Measurements from ENCODE around the gene TRAP1.
"Not testable (repeated sequence)": the region's sequence is repeated elsewhere in the genome, so short reads cannot be mapped to it uniquely, and the experiment has no call there.

Gene TRAP1

GRCh38 chr16:3716831-3717234, 491 bp downstream of the TRAP1 start:
- Histone ChIP-seq H3K9me3 (ENCODE audit: control insufficient read depth in 1 of 2, low read length in 2 of 2) (no peaks in the 10 kb centered on the region), H3K4me1 (ENCODE audit: control insufficient read depth in 1 of 2, insufficient read depth in 2 of 2, low read length in 2 of 2) (peaks cover 5 to 11% of the 10 kb centered on the region in 2 donors), H3K27me3 (ENCODE audit: control insufficient read depth in 1 of 2, insufficient read depth in 2 of 2, low read length in 2 of 2) (no peaks in the 10 kb centered on the region), H3K36me3 (ENCODE audit: control insufficient read depth in 1 of 2, insufficient read depth in 2 of 2, low read length in 2 of 2) (peaks cover 0 to 14% of the 10 kb centered on the region in 2 donors), H3K9ac (ENCODE audit: low read depth in 1 of 2, low read length in 2 of 2) (peak overlapping the region; percentile 51 to 53), H3K4me3 (ENCODE audit: low read depth in 1 of 2, low read length in 2 of 2) (peak overlapping the region; percentile 75 to 95), H3K27ac (ENCODE audit: low read depth, low read length) (no peak overlapping the region)

GRCh38 chr16:3715430-3715829, 1.9 kb downstream of the TRAP1 start:
- H3K9ac ChIP-seq (ENCODE audit: low read depth in 1 of 2, low read length in 2 of 2), result no peak overlapping the region
- H3K27me3 ChIP-seq (ENCODE audit: control insufficient read depth in 1 of 2, insufficient read depth in 2 of 2, low read length in 2 of 2), result no peaks in the 10 kb centered on the region
- no peaks in the 10 kb centered on the region for H3K9me3 ChIP-seq (ENCODE audit: control insufficient read depth in 1 of 2, low read length in 2 of 2)
- peaks cover 0 to 14% of the 10 kb centered on the region in 2 donors for H3K36me3 ChIP-seq (ENCODE audit: control insufficient read depth in 1 of 2, insufficient read depth in 2 of 2, low read length in 2 of 2)
- peaks cover 5 to 11% of the 10 kb centered on the region in 2 donors for H3K4me1 ChIP-seq (ENCODE audit: control insufficient read depth in 1 of 2, insufficient read depth in 2 of 2, low read length in 2 of 2)
- H3K27ac ChIP-seq (ENCODE audit: low read depth, low read length), result no peak overlapping the region
- no peak overlapping the region for H3K4me3 ChIP-seq (ENCODE audit: low read depth in 1 of 2, low read length in 2 of 2)

GRCh38 chr16:3714378-3714777, 2.9 kb downstream of the TRAP1 start:
- H3K27me3 ChIP-seq (ENCODE audit: control insufficient read depth in 1 of 2, insufficient read depth in 2 of 2, low read length in 2 of 2); H3K4me3 ChIP-seq (ENCODE audit: low read depth in 1 of 2, low read length in 2 of 2); H3K9me3 ChIP-seq (ENCODE audit: control insufficient read depth in 1 of 2, low read length in 2 of 2); H3K27ac ChIP-seq (ENCODE audit: low read depth, low read length); H3K9ac ChIP-seq (ENCODE audit: low read depth in 1 of 2, low read length in 2 of 2): not testable (repeated sequence)
- peaks cover 0 to 14% of the 10 kb centered on the region in 2 donors for H3K36me3 ChIP-seq (ENCODE audit: control insufficient read depth in 1 of 2, insufficient read depth in 2 of 2, low read length in 2 of 2)
- H3K4me1 ChIP-seq (ENCODE audit: control insufficient read depth in 1 of 2, insufficient read depth in 2 of 2, low read length in 2 of 2), result peaks cover 5 to 11% of the 10 kb centered on the region in 2 donors

GRCh38 chr16:3713587-3714242, 3.6 kb downstream of the TRAP1 start:
- Histone ChIP-seq H3K4me1 (ENCODE audit: control insufficient read depth in 1 of 2, insufficient read depth in 2 of 2, low read length in 2 of 2) (peaks cover 5 to 11% of the 10 kb centered on the region in 2 donors), H3K9me3 (ENCODE audit: control insufficient read depth in 1 of 2, low read length in 2 of 2) (no peaks in the 10 kb centered on the region), H3K27ac (ENCODE audit: low read depth, low read length) (no peak overlapping the region), H3K9ac (ENCODE audit: low read depth in 1 of 2, low read length in 2 of 2) (no peak overlapping the region), H3K36me3 (ENCODE audit: control insufficient read depth in 1 of 2, insufficient read depth in 2 of 2, low read length in 2 of 2) (peaks cover 0 to 14% of the 10 kb centered on the region in 2 donors), H3K4me3 (ENCODE audit: low read depth in 1 of 2, low read length in 2 of 2) (no peak overlapping the region), H3K27me3 (ENCODE audit: control insufficient read depth in 1 of 2, insufficient read depth in 2 of 2, low read length in 2 of 2) (no peaks in the 10 kb centered on the region)

- Histone ChIP-seq H3K9ac (ENCODE audit: low read depth in 1 of 2, low read length in 2 of 2) (no peak overlapping the region), H3K4me3 (ENCODE audit: low read depth in 1 of 2, low read length in 2 of 2) (no peak overlapping the region), H3K27me3 (ENCODE audit: control insufficient read depth in 1 of 2, insufficient read depth in 2 of 2, low read length in 2 of 2) (no peaks in the 10 kb centered on the region), H3K36me3 (ENCODE audit: control insufficient read depth in 1 of 2, insufficient read depth in 2 of 2, low read length in 2 of 2) (peaks cover 0 to 16% of the 10 kb centered on the region in 2 donors), H3K9me3 (ENCODE audit: control insufficient read depth in 1 of 2, low read length in 2 of 2) (no peaks in the 10 kb centered on the region), H3K4me1 (ENCODE audit: control insufficient read depth in 1 of 2, insufficient read depth in 2 of 2, low read length in 2 of 2) (peaks cover 2 to 9% of the 10 kb centered on the region in 2 donors), H3K27ac (ENCODE audit: low read depth, low read length) (no peak overlapping the region)
Measured at GRCh38 chr16:3712861-3713372, 4.4 kb downstream of the TRAP1 start.

GRCh38 chr16:3706253-3707012, 10.9 kb downstream of the TRAP1 start:
- no peak overlapping the region for H3K4me3 ChIP-seq (ENCODE audit: low read depth in 1 of 2, low read length in 2 of 2)
- peaks cover 0 to 9% of the 10 kb centered on the region in 2 donors for H3K36me3 ChIP-seq (ENCODE audit: control insufficient read depth in 1 of 2, insufficient read depth in 2 of 2, low read length in 2 of 2)
- H3K9me3 ChIP-seq (ENCODE audit: control insufficient read depth in 1 of 2, low read length in 2 of 2), result no peaks in the 10 kb centered on the region
- no peaks in the 10 kb centered on the region for H3K27me3 ChIP-seq (ENCODE audit: control insufficient read depth in 1 of 2, insufficient read depth in 2 of 2, low read length in 2 of 2)
- H3K4me1 ChIP-seq (ENCODE audit: control insufficient read depth in 1 of 2, insufficient read depth in 2 of 2, low read length in 2 of 2), result no peaks in the 10 kb centered on the region
- H3K27ac ChIP-seq (ENCODE audit: low read depth, low read length), result no peak overlapping the region
- H3K9ac ChIP-seq (ENCODE audit: low read depth in 1 of 2, low read length in 2 of 2), result no peak overlapping the region

- no peaks in the 10 kb centered on the region for H3K27me3 ChIP-seq (ENCODE audit: control insufficient read depth in 1 of 2, insufficient read depth in 2 of 2, low read length in 2 of 2)
- H3K9me3 ChIP-seq (ENCODE audit: control insufficient read depth in 1 of 2, low read length in 2 of 2), result no peaks in the 10 kb centered on the region
- no peak overlapping the region for H3K27ac ChIP-seq (ENCODE audit: low read depth, low read length)
- no peak overlapping the region for H3K9ac ChIP-seq (ENCODE audit: low read depth in 1 of 2, low read length in 2 of 2)
- no peak overlapping the region for H3K4me3 ChIP-seq (ENCODE audit: low read depth in 1 of 2, low read length in 2 of 2)
- peaks cover 0 to 5% of the 10 kb centered on the region in 2 donors for H3K36me3 ChIP-seq (ENCODE audit: control insufficient read depth in 1 of 2, insufficient read depth in 2 of 2, low read length in 2 of 2)
- H3K4me1 ChIP-seq (ENCODE audit: control insufficient read depth in 1 of 2, insufficient read depth in 2 of 2, low read length in 2 of 2), result no peaks in the 10 kb centered on the region
Measured at GRCh38 chr16:3702082-3702481, 15.2 kb downstream of the TRAP1 start.

- H3K27ac ChIP-seq (ENCODE audit: low read depth, low read length), result no peak overlapping the region
- no peaks in the 10 kb centered on the region for H3K27me3 ChIP-seq (ENCODE audit: control insufficient read depth in 1 of 2, insufficient read depth in 2 of 2, low read length in 2 of 2)
- H3K9me3 ChIP-seq (ENCODE audit: control insufficient read depth in 1 of 2, low read length in 2 of 2), result no peaks in the 10 kb centered on the region
- H3K36me3 ChIP-seq (ENCODE audit: control insufficient read depth in 1 of 2, insufficient read depth in 2 of 2, low read length in 2 of 2), result peaks cover 0 to 5% of the 10 kb centered on the region in 2 donors
- H3K4me1 ChIP-seq (ENCODE audit: control insufficient read depth in 1 of 2, insufficient read depth in 2 of 2, low read length in 2 of 2), result peaks cover 0 to 3% of the 10 kb centered on the region in 2 donors
- no peak overlapping the region for H3K9ac ChIP-seq (ENCODE audit: low read depth in 1 of 2, low read length in 2 of 2)
- no peak overlapping the region for H3K4me3 ChIP-seq (ENCODE audit: low read depth in 1 of 2, low read length in 2 of 2)
Measured at GRCh38 chr16:3701531-3701930, 15.8 kb downstream of the TRAP1 start.

GRCh38 chr16:3698941-3699340, 18.4 kb downstream of the TRAP1 start:
- Histone ChIP-seq H3K9me3 (ENCODE audit: control insufficient read depth in 1 of 2, low read length in 2 of 2) (no peaks in the 10 kb centered on the region), H3K9ac (ENCODE audit: low read depth in 1 of 2, low read length in 2 of 2) (no peak overlapping the region), H3K4me1 (ENCODE audit: control insufficient read depth in 1 of 2, insufficient read depth in 2 of 2, low read length in 2 of 2) (peaks cover 0 to 13% of the 10 kb centered on the region in 2 donors), H3K27ac (ENCODE audit: low read depth, low read length) (no peak overlapping the region), H3K27me3 (ENCODE audit: control insufficient read depth in 1 of 2, insufficient read depth in 2 of 2, low read length in 2 of 2) (no peaks in the 10 kb centered on the region), H3K36me3 (ENCODE audit: control insufficient read depth in 1 of 2, insufficient read depth in 2 of 2, low read length in 2 of 2) (peaks cover 0 to 8% of the 10 kb centered on the region in 2 donors), H3K4me3 (ENCODE audit: low read depth in 1 of 2, low read length in 2 of 2) (no peak overlapping the region)

Measured in duodenal mucosa (tissue), 2 donors.